Loucy (cell line): Measurements from ENCODE around the gene ACSF2.

Experiments used
- H2AFZ ChIP-seq: fragments of 200-600 bp; sonication (generic); 2 replicates; pipeline ENCODE4 v1.6.0; 2016; ENCODE audit warnings: antibody characterized with exemption, mild to moderate bottlenecking, low read length, moderate library complexity
- H3F3A ChIP-seq: fragments of 200-600 bp; 2 replicates; pipeline ENCODE4 v1.6.0; 2016; ENCODE audit warnings: antibody characterized with exemption, low read depth, mild to moderate bottlenecking
- H3K27me3 ChIP-seq: fragments of 200-600 bp; sonication (generic); 2 replicates; pipeline ENCODE4 v1.6.1; 2014; ENCODE audit warnings: low read length, mild to moderate bottlenecking; ENCODE audit not compliant: insufficient read depth, poor library complexity, severe bottlenecking
- H3K36me3 ChIP-seq: fragments of 200-600 bp; sonication (generic); 2 replicates; pipeline ENCODE4 v1.6.1; 2016; ENCODE audit warnings: low read length; ENCODE audit not compliant: insufficient read depth
- H3K4me1 ChIP-seq: fragments of 200-600 bp; sonication (generic); 2 replicates; pipeline ENCODE4 v1.5.1; 2014; ENCODE audit warnings: low read length, mild to moderate bottlenecking; ENCODE audit not compliant: insufficient read depth, poor library complexity, severe bottlenecking
- H3K4me2 ChIP-seq: fragments of 200-600 bp; sonication (generic); 2 replicates; pipeline ENCODE4 v1.6.0; 2014; ENCODE audit warnings: antibody characterized with exemption, low read length, low read depth, mild to moderate bottlenecking; ENCODE audit not compliant: poor library complexity, severe bottlenecking
- H3K4me3 ChIP-seq: fragments of 200-600 bp; sonication (generic); 2 replicates; pipeline ENCODE4 v1.5.1; 2014; ENCODE audit warnings: low read length, mild to moderate bottlenecking, mixed read lengths; ENCODE audit not compliant: poor library complexity, severe bottlenecking
- H3K79me2 ChIP-seq: fragments of 200-600 bp; sonication (generic); 2 replicates; pipeline ENCODE4 v1.6.1; 2014; ENCODE audit warnings: low read length; ENCODE audit not compliant: insufficient read depth
- H3K9ac ChIP-seq: fragments of 200-600 bp; sonication (generic); 2 replicates; pipeline ENCODE4 v1.6.0; 2014; ENCODE audit warnings: mild to moderate bottlenecking, low read depth, low read length, moderate library complexity; ENCODE audit not compliant: poor library complexity, severe bottlenecking
- H3K9me2 ChIP-seq: fragments of 200-600 bp; sonication (generic); replicated peaks from 2 replicates; pipeline ENCODE4 v1.6.1; 2016; ENCODE audit warnings: low read depth, low read length, mixed read lengths
- H3K9me3 ChIP-seq: fragments of 200-600 bp; sonication (generic); 2 replicates; pipeline ENCODE4 v1.6.1; 2014; ENCODE audit warnings: mild to moderate bottlenecking, antibody characterized with exemption, low read length, low read depth; ENCODE audit not compliant: insufficient read depth
- H4K20me1 ChIP-seq: fragments of 200-600 bp; sonication (generic); 2 replicates; pipeline ENCODE4 v1.6.0; 2014; ENCODE audit warnings: antibody characterized with exemption, low read length, mild to moderate bottlenecking; ENCODE audit not compliant: insufficient read depth, poor library complexity, severe bottlenecking
- EZH2phosphoT487 ChIP-seq: fragments of 200-600 bp; IDR thresholded peaks from 2 replicates; pipeline ENCODE4 v1.6.1; 2018; ENCODE audit warnings: antibody characterized with exemption, mild to moderate bottlenecking, moderate library complexity, borderline replicate concordance
- TF ChIP-seq, protein P1 (sequence below): fragments of 200-600 bp; sonication (generic); conservative IDR thresholded peaks from 2 replicates; pipeline ENCODE4 v1.5.1; 2014; ENCODE audit warnings: mild to moderate bottlenecking, antibody characterized with exemption, low read length

Gene ACSF2

DNA sequence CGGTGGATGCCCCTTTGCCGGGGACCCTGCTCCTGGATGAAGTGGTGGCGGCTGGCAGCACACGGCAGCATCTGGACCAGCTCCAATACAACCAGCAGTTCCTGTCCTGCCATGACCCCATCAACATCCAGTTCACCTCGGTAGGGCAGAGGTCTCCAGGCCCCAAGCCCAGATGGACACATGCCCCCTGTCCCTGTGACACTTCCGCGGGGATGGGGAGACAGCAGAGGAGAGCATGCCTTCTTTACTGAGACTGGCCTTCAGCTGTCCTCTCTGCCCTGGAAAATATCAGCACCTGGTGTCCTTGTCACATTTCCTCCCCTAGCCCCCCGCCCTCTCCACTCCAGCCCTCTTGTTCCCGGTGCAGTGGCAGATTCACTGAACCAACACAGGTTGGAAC is 36.4 kb downstream of the ACSF2 start:
- no peaks in the 10 kb centered on the region for H4K20me1 ChIP-seq
- no peak overlapping the region for H3K4me2 ChIP-seq
- no peaks in the 10 kb centered on the region for H3K9me3 ChIP-seq
- H3K79me2 ChIP-seq: no peaks in the 10 kb centered on the region
- no peaks in the 10 kb centered on the region for H3K27me3 ChIP-seq
- H3F3A ChIP-seq: no peaks in the 10 kb centered on the region
- H3K9me2 ChIP-seq: no peaks in the 10 kb centered on the region
- H3K36me3 ChIP-seq: no peaks in the 10 kb centered on the region
- no peaks in the 10 kb centered on the region for H3K4me1 ChIP-seq
- H3K9ac ChIP-seq: no peak overlapping the region
- H2AFZ ChIP-seq: no peak overlapping the region
- no peak for TF ChIP-seq EZH2phosphoT487
- TF ChIP-seq, protein P1, sequence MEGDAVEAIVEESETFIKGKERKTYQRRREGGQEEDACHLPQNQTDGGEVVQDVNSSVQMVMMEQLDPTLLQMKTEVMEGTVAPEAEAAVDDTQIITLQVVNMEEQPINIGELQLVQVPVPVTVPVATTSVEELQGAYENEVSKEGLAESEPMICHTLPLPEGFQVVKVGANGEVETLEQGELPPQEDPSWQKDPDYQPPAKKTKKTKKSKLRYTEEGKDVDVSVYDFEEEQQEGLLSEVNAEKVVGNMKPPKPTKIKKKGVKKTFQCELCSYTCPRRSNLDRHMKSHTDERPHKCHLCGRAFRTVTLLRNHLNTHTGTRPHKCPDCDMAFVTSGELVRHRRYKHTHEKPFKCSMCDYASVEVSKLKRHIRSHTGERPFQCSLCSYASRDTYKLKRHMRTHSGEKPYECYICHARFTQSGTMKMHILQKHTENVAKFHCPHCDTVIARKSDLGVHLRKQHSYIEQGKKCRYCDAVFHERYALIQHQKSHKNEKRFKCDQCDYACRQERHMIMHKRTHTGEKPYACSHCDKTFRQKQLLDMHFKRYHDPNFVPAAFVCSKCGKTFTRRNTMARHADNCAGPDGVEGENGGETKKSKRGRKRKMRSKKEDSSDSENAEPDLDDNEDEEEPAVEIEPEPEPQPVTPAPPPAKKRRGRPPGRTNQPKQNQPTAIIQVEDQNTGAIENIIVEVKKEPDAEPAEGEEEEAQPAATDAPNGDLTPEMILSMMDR: no peak
- no peak overlapping the region for H3K4me3 ChIP-seq

DNA sequence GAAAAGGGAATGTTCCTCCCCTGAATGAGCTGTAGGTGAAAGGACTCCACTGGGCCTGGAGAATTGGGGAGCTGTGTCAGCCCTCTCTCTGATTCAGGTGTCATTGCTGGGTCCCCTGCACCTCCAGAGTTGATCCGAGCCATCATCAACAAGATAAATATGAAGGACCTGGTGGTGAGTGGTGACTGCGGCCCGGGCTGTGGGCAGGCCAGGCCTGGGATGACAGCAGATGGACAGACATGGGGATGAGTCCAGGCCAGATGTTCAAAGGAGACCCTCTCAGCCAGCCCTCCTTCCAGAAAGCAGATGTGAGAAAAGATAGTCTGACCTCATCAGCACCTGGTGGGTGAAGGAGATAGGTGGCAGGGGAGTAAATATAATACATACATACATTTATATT is 38.1 kb downstream of the ACSF2 start:
- Histone ChIP-seq H3F3A (no peaks in the 10 kb centered on the region), H2AFZ (no peak overlapping the region), H3K4me2 (no peak overlapping the region), H3K36me3 (no peaks in the 10 kb centered on the region), H3K9me3 (no peaks in the 10 kb centered on the region), H3K4me1 (no peaks in the 10 kb centered on the region), H3K4me3 (no peak overlapping the region), H3K9ac (no peak overlapping the region), H3K79me2 (no peaks in the 10 kb centered on the region), H3K9me2 (no peaks in the 10 kb centered on the region), H4K20me1 (no peaks in the 10 kb centered on the region), H3K27me3 (no peaks in the 10 kb centered on the region)
- TF ChIP-seq, protein P1: no peak
- TF ChIP-seq EZH2phosphoT487: no peak

DNA sequence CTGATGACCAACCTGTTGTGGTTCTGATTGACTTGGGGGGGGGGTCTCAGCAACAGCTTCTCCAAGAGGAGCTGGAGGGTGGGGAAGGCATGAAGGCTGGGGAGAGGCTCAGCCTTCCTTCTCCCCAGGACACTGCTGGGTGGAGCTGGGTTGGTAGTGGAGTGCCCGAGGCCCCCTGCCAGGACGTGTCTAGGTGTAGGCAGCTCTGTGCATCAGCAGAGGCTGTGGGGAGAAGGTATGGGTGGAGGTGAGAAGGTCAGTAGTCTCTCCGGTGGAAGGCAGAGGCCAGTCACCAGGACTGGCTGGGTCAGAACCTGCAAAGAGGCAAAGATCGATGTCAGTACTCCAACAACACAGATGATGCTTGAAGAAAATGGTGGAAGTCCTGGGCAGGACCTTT is 38.7 kb downstream of the ACSF2 start:
- Histone ChIP-seq H3K36me3 (no peaks in the 10 kb centered on the region), H3K27me3 (no peaks in the 10 kb centered on the region), H3K9me2 (no peaks in the 10 kb centered on the region), H3K4me2 (no peak overlapping the region), H3F3A (no peaks in the 10 kb centered on the region), H4K20me1 (no peaks in the 10 kb centered on the region), H2AFZ (no peak overlapping the region), H3K79me2 (no peaks in the 10 kb centered on the region), H3K9ac (no peak overlapping the region), H3K9me3 (no peaks in the 10 kb centered on the region), H3K4me1 (no peaks in the 10 kb centered on the region), H3K4me3 (no peak overlapping the region)
- TF ChIP-seq EZH2phosphoT487: no peak
- TF ChIP-seq, protein P1: no peak
